GM23248 (cell line): ENCODE data around the gene PCBD1.

Experiments
- EZH2 ChIP-seq: fragments of 200-600 bp; sonication (generic); IDR thresholded peaks from 2 replicates; pipeline ENCODE4 v1.6.1; 2018; ENCODE audit warnings: antibody characterized with exemption, mild to moderate bottlenecking; ENCODE audit not compliant: insufficient read depth, poor library complexity, severe bottlenecking
- EZH2phosphoT487 ChIP-seq: fragments of 200-600 bp; sonication (generic); IDR thresholded peaks from 2 replicates; pipeline ENCODE4 v1.6.1; 2018; ENCODE audit warnings: antibody characterized with exemption, moderate library complexity, mild to moderate bottlenecking, low read depth; ENCODE audit not compliant: insufficient read depth

DNA sequence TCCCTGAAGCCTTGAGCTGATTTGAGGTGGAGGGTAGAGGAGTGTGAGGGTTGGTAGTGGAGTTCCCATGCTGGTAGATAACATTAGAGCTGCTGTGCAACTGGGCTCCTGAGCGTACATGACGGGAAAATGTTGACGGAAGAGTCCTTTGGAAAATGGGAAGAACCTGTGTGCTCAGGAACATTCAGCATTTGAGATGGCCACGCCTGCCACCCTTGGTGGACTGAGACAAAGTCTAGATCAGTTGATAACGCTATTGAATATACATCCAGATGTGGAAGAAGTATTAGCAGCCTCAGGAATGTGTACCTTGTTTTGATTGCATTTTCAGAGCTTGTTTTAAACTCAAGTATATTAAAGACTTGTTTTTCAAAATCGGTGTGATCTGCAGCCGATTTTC, 16.1 kb downstream of the PCBD1 start:
- TF ChIP-seq EZH2: no peak
- no peak for TF ChIP-seq EZH2phosphoT487
